ENCODE data around the gene KRTAP4-5.
"Not testable (repeated sequence)": the region's sequence is repeated elsewhere in the genome, so short reads cannot be mapped to it uniquely, and the experiment has no call there.

KRTAP4-5 gene

GRCh38 chr17:41145261-41145660 is 4.4 kb downstream of the KRTAP4-5 start:
- no peak for DNase-seq

GRCh38 chr17:41144846-41145245 is 4.8 kb downstream of the KRTAP4-5 start:
- DNase-seq: no peak

GRCh38 chr17:41141361-41141760 is 8.3 kb downstream of the KRTAP4-5 start:
- DNase-seq: no peak

DNA sequence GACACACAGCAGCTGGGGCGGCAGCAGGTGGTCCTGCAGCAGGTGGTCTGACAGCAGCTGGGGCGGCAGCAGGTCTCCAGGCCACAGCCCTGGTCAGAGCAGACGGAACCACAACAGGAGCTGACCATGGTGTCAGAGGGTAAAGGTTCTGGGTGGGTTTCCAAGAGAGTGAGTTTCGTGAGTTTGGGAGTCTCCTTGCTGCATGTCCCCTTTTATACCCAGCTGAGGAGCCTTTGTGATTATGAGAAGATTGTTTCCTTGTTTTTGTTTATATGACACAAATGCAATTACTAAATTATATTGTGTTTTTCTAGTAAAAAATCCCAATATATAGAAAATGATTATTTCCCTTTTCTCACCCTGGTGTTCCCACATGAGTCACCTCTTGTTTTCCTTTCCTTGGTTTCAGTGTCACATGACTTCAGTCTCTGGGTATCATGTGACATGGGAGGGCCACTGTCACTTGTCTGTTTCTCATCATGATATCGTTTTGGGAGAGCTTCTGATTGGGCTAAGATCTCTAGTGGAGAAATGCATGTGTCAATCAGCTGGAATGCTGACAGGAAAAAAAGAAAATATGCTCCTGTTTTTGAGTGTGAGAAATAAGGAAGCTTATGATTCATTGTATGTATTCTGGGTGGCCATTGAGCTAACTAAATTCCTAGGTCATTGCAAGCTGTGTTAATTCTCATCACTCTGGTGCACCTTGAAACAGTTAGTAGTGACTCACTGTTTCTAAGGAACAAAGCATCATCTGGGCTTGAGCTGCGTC is 9.1 kb downstream of the KRTAP4-5 start, which contains the start of gene KRTAP4-6:
Gene KRTAP4-6 (minus strand): TSS at position 185 of the 772 bp plus-strand sequence. CDS start 57 bp downstream, at position 128.
- DNase-seq: no peak

GRCh38 chr17:41139865-41140264 is 9.8 kb downstream of the KRTAP4-5 start:
- DNase-seq: not testable (repeated sequence)

DNA sequence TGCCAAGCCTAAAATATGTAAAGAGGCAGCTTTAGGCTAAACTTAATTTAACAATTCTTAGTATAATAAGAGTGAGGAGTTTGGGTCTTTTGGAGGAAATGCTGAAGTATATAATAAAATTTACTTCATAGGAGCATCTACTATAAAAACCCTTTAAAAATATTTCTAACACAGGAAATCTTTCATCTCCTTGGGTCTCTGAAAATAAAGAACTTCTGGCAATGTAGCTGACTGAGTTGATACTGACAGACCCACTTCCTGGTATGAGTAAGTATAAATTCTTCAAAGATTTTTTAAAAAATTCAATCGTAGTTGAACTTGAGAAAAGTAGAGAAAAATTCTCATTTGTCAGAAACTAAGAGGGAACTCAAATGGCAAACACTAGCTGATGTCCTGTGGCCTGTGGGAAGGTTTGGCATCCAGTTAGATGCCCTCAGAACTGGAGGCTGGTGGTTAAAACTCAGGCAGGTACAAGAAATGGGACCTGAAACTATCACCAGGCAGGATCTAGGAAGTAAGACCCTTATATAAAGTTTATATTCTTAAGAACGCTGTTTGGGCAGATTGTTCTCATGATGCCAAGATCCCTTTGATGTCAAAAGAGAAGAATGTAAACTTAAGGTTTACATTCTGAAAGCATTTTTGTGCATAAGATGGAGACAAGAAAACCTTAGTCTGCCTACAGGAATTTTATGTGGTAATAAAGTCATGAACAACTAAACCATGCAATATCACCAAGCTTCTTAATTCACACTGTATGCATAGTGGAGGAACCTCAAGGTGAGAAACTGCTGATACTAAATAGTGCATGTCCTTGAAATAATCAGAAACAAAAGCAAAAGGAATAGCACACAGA is 15.5 kb downstream of the KRTAP4-5 start:
- DNase-seq: no peak

DNA sequence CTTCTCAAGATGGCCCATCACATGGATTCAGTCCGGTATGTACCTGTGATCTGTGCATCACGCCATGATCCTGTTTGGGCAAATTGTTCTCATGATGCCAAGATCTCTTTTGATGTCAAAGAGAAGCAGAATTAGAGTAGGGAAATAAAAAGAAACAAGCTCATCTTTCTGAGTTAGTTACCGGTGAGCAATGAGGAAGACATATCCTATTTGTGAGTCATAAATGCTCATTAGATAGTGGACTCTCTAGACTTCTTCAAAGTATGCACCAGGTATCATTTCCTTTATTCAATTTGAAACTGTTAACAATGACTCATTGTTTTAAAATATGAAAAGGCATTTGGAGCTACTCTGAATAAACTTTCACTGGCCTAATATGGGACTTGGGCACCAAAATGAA is 17.6 kb downstream of the KRTAP4-5 start:
- DNase-seq: no peak

GRCh38 chr17:41127371-41127770 is 22.3 kb downstream of the KRTAP4-5 start:
- no peak for DNase-seq

GRCh38 chr17:41126412-41126811 is 23.2 kb downstream of the KRTAP4-5 start:
- no peak for DNase-seq

DNA sequence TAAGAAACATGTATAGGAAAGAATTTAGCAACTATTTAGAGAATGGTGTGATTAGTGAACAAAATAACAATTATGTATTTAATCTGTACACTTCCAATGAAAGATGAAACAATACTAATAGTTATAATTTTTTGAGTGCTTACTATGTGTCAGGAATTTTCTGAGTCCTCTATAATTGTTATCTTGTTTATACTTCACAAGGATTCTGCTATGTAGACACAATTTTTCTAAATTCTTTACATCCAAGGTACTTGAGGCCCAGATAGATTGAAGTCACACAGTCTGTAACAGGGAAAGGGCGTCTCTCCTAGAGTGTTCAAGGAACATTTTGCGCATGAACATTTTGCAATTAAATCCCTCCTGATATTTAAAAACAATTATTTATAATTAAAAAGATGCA is 24.6 kb downstream of the KRTAP4-5 start:
- DNase-seq: no peak

DNA sequence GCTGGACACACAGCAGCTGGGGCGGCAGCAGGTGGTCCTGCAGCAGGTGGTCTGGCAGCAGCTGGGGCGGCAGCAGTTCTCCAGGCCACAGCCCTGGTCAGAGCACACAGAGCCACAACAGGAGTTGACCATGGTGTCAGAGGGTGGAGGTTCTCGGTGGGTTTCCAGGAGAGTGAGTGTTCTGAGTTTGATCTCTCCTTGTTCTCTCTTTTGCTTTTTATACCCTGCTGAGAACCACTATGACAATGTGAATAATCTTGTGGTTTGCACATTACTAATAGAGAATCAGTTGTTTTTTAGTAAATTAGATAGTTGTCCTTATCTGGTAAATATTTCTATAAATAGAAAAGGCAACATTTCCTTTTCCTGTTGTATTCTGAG is 25.6 kb downstream of the KRTAP4-5 start, which contains the start of gene KRTAP4-12:
Gene KRTAP4-12 (minus strand): TSS at position 192 of the 381 bp plus-strand sequence. CDS start 60 bp downstream, at position 132.
- DNase-seq: not testable (repeated sequence)

- not testable (repeated sequence) for DNase-seq
Observed at GRCh38 chr17:41123292-41123990, 26.2 kb downstream of the KRTAP4-5 start.

DNA sequence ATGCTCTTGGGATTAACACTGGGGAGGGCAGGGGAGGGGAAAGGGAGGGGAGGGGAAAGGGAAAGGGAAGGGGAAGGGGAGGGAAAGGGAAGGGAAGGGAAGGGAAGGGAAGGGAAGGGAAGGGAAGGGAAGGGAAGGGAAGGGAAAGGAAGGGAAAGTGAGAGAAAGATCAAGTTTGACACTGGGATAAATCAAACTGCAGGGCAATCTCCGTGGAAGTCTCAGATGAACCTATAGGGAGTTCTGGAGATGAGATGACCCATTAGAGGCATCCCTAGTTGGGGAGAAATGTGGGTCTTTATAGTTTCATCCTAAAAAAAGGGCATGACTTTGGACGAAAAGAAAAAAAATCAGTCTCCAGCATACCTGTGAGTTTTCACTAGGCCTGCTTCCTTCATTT is 27.9 kb downstream of the KRTAP4-5 start:
- no peak for DNase-seq

- not testable (repeated sequence) for DNase-seq
Observed at GRCh38 chr17:41119696-41120690, 29.6 kb downstream of the KRTAP4-5 start.

GRCh38 chr17:41118721-41119120 is 30.9 kb downstream of the KRTAP4-5 start:
- DNase-seq: no peak

- DNase-seq: not testable (repeated sequence)
Observed at GRCh38 chr17:41117846-41118386, 31.7 kb downstream of the KRTAP4-5 start, which contains the start of gene KRTAP4-11. Gene KRTAP4-11, minus strand, starts transcription at chr17:41118373. Its CDS starts 58 bp downstream, at chr17:41118315.

DNA sequence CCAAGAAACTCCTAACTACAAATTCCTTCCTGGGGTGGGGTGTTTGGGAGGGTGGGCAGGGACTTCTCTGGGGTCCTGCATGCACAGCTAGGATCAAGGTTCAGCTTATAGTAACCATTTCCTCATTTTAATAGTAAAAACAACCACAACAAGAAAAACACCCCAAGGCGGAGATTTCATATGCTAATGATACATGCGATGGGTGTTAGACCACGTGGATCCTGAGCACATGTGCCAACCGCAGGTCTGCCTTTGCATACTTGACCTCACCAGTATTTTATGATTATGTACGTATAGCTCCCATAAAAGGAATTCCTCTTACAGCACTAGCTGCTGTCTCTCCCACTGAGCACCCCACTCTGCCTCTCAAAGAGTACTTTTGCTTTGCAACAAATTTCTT is 33.3 kb downstream of the KRTAP4-5 start:
- DNase-seq: no peak

GRCh38 chr17:41111151-41111885 is 38.3 kb downstream of the KRTAP4-5 start:
- no peak for DNase-seq

DNA sequence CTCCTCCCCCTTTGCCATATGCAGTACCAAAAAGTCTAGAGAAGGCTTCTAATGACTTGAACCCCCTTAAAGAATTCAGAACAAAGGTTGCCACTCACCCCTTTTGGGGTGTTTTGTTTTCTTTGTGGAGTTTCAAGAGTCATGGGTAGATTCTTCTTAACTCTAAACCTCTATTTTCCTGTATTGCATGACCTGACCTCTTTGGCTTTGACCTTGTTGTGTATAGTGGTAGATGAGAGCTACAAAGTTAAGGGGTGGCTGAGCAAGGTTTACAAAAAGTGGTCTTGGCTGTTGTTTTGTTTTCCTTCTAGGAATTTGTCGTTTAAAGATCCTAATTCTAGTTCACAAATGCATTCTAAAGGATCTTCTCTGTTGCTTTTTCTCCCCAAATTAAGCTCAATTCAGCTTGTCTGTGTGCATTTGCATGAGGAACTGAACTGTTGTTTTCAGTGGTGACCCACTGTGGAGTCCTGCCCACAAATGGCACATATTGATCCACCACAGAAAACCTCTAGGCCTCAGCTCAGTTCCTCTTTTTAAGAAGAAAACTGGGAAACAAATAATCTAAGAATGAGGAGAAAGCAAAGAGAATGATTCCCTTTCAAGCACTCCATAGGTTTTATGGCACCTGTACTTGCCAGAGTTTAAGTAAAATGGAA is 40.8 kb downstream of the KRTAP4-5 start:
- DNase-seq: not testable (repeated sequence)

DNA sequence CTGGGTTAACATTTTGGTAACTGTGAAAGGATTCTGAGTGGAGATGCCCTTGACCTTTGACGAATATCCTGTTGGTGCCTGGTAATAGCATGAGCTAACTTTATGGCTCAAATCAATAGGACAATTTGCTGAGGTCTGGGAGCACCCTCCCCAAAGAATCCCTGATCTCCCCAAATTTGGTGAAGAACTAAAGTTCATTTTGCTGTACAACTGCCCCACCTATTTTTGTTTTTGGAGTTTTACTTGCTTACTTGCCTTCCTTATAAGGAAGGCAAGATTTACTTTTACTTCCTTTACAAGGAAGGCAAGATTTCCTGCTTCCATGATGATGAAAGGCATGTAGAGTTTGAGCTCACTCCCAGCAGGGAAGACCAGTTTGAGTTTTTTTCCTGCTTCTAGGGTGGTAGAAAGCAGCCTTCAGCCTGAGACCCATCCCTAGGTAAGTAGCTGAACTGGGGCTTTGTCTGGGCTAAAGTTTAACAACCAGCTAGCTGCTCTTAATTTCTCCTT is 41.6 kb downstream of the KRTAP4-5 start:
- no peak for DNase-seq

Measured in SHP77 (cell line).